ENCODE results near the gene CHAD. TPM values are rescaled to one million over a fixed set of nuclear protein-coding genes. Genes with fewer than 3 reads are reported as not detected.

CHAD gene
- total and polyA plus RNA-seq, 2 donors (not counting 3 experiments of a cell fraction or from before 2014, with no cell fraction given), result not detected

GRCh38 chr17:50506298-50506697, 37.6 kb upstream of the CHAD start:
- no TSS peak for BruUV-seq (replicated peaks)
- H3K9me1 ChIP-seq (replicated peaks; ENCODE audit: control insufficient read depth, extremely low read depth, insufficient read depth, low read length), result no peaks in the 10 kb centered on the region
- CTCF ChIA-PET, result interaction anchor here (1.0 to 1.3 kb wide), 2 partner anchors 13 to 19 kb away, joined by 3 read pairs; no protein-coding TSS in a partner anchor

DNA sequence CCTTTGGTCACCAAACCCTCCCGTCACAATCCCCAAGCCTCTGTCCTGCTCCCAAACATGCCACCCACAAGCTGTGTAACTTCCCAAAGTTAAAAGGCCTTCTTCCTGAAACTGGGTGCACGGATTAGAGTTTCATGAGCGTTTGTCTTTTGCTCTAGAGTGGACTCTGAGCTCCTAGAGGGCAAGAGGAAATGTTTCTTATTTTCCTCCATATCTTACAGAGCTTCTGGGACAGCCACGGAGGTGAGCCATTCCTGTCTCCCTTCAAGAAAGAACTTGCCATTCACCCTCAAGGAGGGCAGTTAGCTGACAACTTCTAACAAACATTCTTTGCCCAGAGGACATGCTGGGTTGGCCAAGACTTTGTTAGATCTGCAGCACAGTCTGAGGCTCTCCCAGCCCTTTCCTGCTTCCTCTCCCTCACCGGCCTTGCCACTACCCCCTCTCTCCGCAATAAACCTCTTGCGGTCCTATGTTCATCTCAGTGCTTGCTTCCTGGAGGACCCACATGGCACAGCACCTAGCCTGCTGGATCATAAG, 37.0 kb upstream of the CHAD start:
- H3K27ac ChIP-seq (ENCODE audit: insufficient read depth, low read depth, low read length), result no peak overlapping the region
- H3K4me3 ChIP-seq (replicated peaks in 1 of 3; ENCODE audit: insufficient read depth in 1 of 3, low read depth in 1 of 3, low read length in 3 of 3), result no peak overlapping the region
- no peaks in the 10 kb centered on the region for H3K9me1 ChIP-seq (replicated peaks; ENCODE audit: control insufficient read depth, extremely low read depth, insufficient read depth, low read length)
- FAIRE-seq, result no peak
- POLR2A ChIA-PET, result no interaction called here
- peaks cover 4% of the 10 kb centered on the region for H3K4me1 ChIP-seq (ENCODE audit: control insufficient read depth, extremely low read depth, insufficient read depth, low read length)
- no peaks in the 10 kb centered on the region for H4K20me1 ChIP-seq (replicated peaks; ENCODE audit: control insufficient read depth, extremely low read depth, insufficient read depth, low read length)
- BruUV-seq (replicated peaks), result no TSS peak
- H3K4me2 ChIP-seq (ENCODE audit: insufficient read depth, low read length), result no peak overlapping the region
- CTCF ChIA-PET, result interaction anchor here (1.3 to 2.5 kb wide), 2 partner anchors 13 to 27 kb away, joined by 3 to 8 read pairs; partner anchors contain the start of gene RSAD1
- peaks cover 5 to 7% of the 10 kb centered on the region in 2 experiments for H3K27me3 ChIP-seq (ENCODE audit: control insufficient read depth in 2 of 2, insufficient read depth in 2 of 2, low read length in 2 of 2)
- no peaks in the 10 kb centered on the region for H3K9me3 ChIP-seq (replicated peaks; ENCODE audit: control insufficient read depth, insufficient read depth, low read length)
- dilution Hi-C loops (cut with MboI; ENCODE audit: extremely low pct_ligation_motif_present, low sequenced_read_pairs) (no loop called here), intact Hi-C loops (cut with micrococcal nuclease) (no loop called here)
- DNase-seq (ENCODE audit: low read depth, low spot score), result no peak
- H3K79me2 ChIP-seq (ENCODE audit: control insufficient read depth, insufficient read depth, low read length), result no peaks in the 10 kb centered on the region
- no peak overlapping the region for H2AFZ ChIP-seq (ENCODE audit: low read depth, low read length)
- TF ChIP-seq, protein P1, sequence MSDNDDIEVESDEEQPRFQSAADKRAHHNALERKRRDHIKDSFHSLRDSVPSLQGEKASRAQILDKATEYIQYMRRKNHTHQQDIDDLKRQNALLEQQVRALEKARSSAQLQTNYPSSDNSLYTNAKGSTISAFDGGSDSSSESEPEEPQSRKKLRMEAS (IDR thresholded peaks at IDR 0.05; ENCODE audit: insufficient read depth, insufficient read length), result no peak
- TF ChIP-seq FOS (IDR thresholded peaks at IDR 0.05; ENCODE audit: borderline replicate concordance, insufficient read depth, low read length) (no peak), CTCF (IDR thresholded peaks at IDR 0.05; ENCODE audit: extremely low read depth in 1 of 2, insufficient read depth in 1 of 2, low read depth in 1 of 2, low read length in 2 of 2) (no peak), EZH2 (IDR thresholded peaks at IDR 0.05; ENCODE audit: borderline replicate concordance, low read depth, low read length, severe bottlenecking) (no peak), POLR2AphosphoS5 (IDR thresholded peaks at IDR 0.05; ENCODE audit: insufficient read depth, low read depth, low read length) (no peak), POLR2A (IDR thresholded peaks at IDR 0.05; ENCODE audit: low read depth, low read length) (no peak), JUN (IDR thresholded peaks at IDR 0.05; ENCODE audit: borderline replicate concordance, insufficient read depth, insufficient read length, low read depth) (no peak), MYC (IDR thresholded peaks at IDR 0.05; ENCODE audit: low read depth, low read length) (no peak), GATA2 (IDR thresholded peaks at IDR 0.05; ENCODE audit: insufficient read depth, insufficient read length, low read depth, low read length) (no peak)
- H3K9ac ChIP-seq (replicated peaks; ENCODE audit: extremely low read depth, insufficient read depth, low read length), result no peak overlapping the region
- no peaks in the 10 kb centered on the region for H3K36me3 ChIP-seq (ENCODE audit: control insufficient read depth in 2 of 2, extremely low read depth in 1 of 2, insufficient read depth in 2 of 2, low read length in 2 of 2)

More at GRCh38 chr17:50506298-50506697, 37.6 kb upstream of the CHAD start:
- Histone ChIP-seq H3K79me2 (ENCODE audit: control insufficient read depth, insufficient read depth, low read length) (no peaks in the 10 kb centered on the region), H3K4me2 (ENCODE audit: insufficient read depth, low read length) (no peak overlapping the region), H3K4me3 (replicated peaks in 1 of 3; ENCODE audit: insufficient read depth in 1 of 3, low read depth in 1 of 3, low read length in 3 of 3) (no peak overlapping the region), H3K9ac (replicated peaks; ENCODE audit: extremely low read depth, insufficient read depth, low read length) (no peak overlapping the region), H3K27ac (ENCODE audit: insufficient read depth, low read depth, low read length) (no peak overlapping the region), H4K20me1 (replicated peaks; ENCODE audit: control insufficient read depth, extremely low read depth, insufficient read depth, low read length) (no peaks in the 10 kb centered on the region), H3K4me1 (ENCODE audit: control insufficient read depth, extremely low read depth, insufficient read depth, low read length) (peaks cover 4% of the 10 kb centered on the region), H3K9me3 (replicated peaks; ENCODE audit: control insufficient read depth, insufficient read depth, low read length) (no peaks in the 10 kb centered on the region), H3K27me3 (ENCODE audit: control insufficient read depth in 2 of 2, insufficient read depth in 2 of 2, low read length in 2 of 2) (peaks cover 5 to 7% of the 10 kb centered on the region in 2 experiments), H3K36me3 (ENCODE audit: control insufficient read depth in 2 of 2, extremely low read depth in 1 of 2, insufficient read depth in 2 of 2, low read length in 2 of 2) (no peaks in the 10 kb centered on the region), H2AFZ (ENCODE audit: low read depth, low read length) (no peak overlapping the region)
- POLR2A ChIA-PET, result no interaction called here
- DNase-seq (ENCODE audit: low read depth, low spot score) (no peak), FAIRE-seq (no peak)
- dilution Hi-C loops (cut with MboI; ENCODE audit: extremely low pct_ligation_motif_present, low sequenced_read_pairs), result no loop called here
- intact Hi-C loops (cut with micrococcal nuclease), result no loop called here
- TF ChIP-seq POLR2AphosphoS5 (IDR thresholded peaks at IDR 0.05; ENCODE audit: insufficient read depth, low read depth, low read length) (no peak), GATA2 (IDR thresholded peaks at IDR 0.05; ENCODE audit: insufficient read depth, insufficient read length, low read depth, low read length) (no peak), POLR2A (IDR thresholded peaks at IDR 0.05; ENCODE audit: low read depth, low read length) (no peak), FOS (IDR thresholded peaks at IDR 0.05; ENCODE audit: borderline replicate concordance, insufficient read depth, low read length) (no peak), MYC (IDR thresholded peaks at IDR 0.05; ENCODE audit: low read depth, low read length) (no peak), EZH2 (IDR thresholded peaks at IDR 0.05; ENCODE audit: borderline replicate concordance, low read depth, low read length, severe bottlenecking) (no peak)
